Astrocyte of the cerebellum (primary cell): ENCODE measurements around the gene DNAJB5.
"Not testable (repeated sequence)": the region's sequence is repeated elsewhere in the genome, so short reads cannot be mapped to it uniquely, and the experiment has no call there.

Experiments
- DNase-seq: peaks from one replicate; pipeline ENCODE4 v3.0.0-alpha.2; 2011; ENCODE audit warnings: low read depth
- H3K4me3 ChIP-seq: 2 replicates; pipeline ENCODE4 v1.5.1; 2011; ENCODE audit warnings: mild to moderate bottlenecking, low read depth, low read length, moderate library complexity
- CTCF ChIP-seq: IDR thresholded peaks from 2 replicates; pipeline ENCODE4 v1.5.1; 2012; ENCODE audit warnings: low read length, low read depth, moderate library complexity, mild to moderate bottlenecking; ENCODE audit errors: missing control alignments
- in situ Hi-C: cut with HindIII; loops from 2 replicates; pipeline ENCODE4 v1.10.0; 2017; ENCODE audit warnings: low sequenced_read_pairs

The DNAJB5 gene

GRCh38 chr9:35010351-35010958 lies 20.9 kb downstream of the DNAJB5 start:
- no peak for DNase-seq
- no peak for TF ChIP-seq CTCF
- in situ Hi-C loops: no loop called here
- H3K4me3 ChIP-seq: no peak overlapping the region

GRCh38 chr9:35014517-35014916 lies 25.0 kb downstream of the DNAJB5 start:
- in situ Hi-C loops: no loop called here
- DNase-seq: no peak
- TF ChIP-seq CTCF: no peak
- H3K4me3 ChIP-seq: no peak overlapping the region

- in situ Hi-C loops, DNase-seq, H3K4me3 ChIP-seq: not testable (repeated sequence)
Observed at GRCh38 chr9:35023443-35023842, 33.9 kb downstream of the DNAJB5 start.

- in situ Hi-C loops: no loop called here
- TF ChIP-seq CTCF: no peak
- no peak overlapping the region for H3K4me3 ChIP-seq
- DNase-seq: no peak
Observed at GRCh38 chr9:35026671-35027070, 37.1 kb downstream of the DNAJB5 start.

GRCh38 chr9:35027374-35027773 lies 37.8 kb downstream of the DNAJB5 start:
- no peak overlapping the region for H3K4me3 ChIP-seq
- no peak for DNase-seq
- in situ Hi-C loops: no loop called here
- TF ChIP-seq CTCF: no peak

GRCh38 chr9:35027860-35028259 lies 38.3 kb downstream of the DNAJB5 start:
- no peak for TF ChIP-seq CTCF
- in situ Hi-C loops: no loop called here
- no peak overlapping the region for H3K4me3 ChIP-seq
- DNase-seq: no peak

- in situ Hi-C loops: no loop called here
- no peak overlapping the region for H3K4me3 ChIP-seq
- TF ChIP-seq CTCF: no peak
- no peak for DNase-seq
Observed at GRCh38 chr9:35028341-35028740, 38.8 kb downstream of the DNAJB5 start.
